ENCODE measurements around the gene GALT. TPM values are rescaled to one million over a fixed set of nuclear protein-coding genes. Genes with fewer than 3 reads are reported as not detected.
A peak's percentile ranks its signal among the peaks of the same experiment; 100 is the strongest.

GALT gene
- total RNA-seq, 2 experiments from 2014 or later = 62.5 to 90.9 TPM

DNA sequence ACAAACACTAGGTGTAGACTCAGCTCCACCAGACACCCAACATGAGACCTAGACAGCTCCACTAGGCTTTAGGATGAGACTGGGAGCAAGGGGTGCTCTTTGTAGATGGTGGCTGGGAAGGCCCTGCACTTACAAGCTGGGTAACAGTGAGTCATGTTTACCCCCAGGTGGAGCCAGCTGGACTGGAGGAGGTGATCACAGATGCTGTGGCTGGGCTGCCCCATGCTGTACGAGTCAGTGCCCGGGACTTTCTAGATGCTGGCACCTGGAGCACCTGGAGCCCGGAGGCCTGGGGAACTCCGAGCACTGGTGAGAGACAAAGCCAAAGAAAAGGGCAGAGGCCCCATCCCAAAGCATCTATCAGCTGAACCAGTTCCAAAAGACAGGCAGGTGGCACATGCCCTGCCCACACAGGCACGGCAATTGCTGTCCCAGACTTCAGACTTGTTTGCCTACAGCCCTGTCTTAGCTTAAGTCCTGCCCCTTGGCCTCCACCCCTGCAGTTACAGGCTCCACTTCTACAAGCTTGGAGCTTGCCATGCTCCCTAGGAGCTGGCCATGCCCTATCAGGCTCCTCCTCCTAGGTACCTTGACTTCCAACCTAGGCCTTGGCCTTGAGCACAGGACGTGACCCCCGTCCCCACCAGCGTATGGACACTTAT is 13.2 kb downstream of the GALT start:
- Histone ChIP-seq H3K9me2 (ENCODE audit: insufficient read depth, low read length) (no peaks in the 10 kb centered on the region), H3K9me3 (ENCODE audit: low read length) (no peaks in the 10 kb centered on the region), H2AFZ (ENCODE audit: low read length) (no peak overlapping the region), H3K27ac (ENCODE audit: low read depth, low read length, poor library complexity, severe bottlenecking) (no peak overlapping the region), H3K36me3 (ENCODE audit: insufficient read depth, low read length) (no peaks in the 10 kb centered on the region), H3K4me2 (ENCODE audit: low read length) (no peak overlapping the region), H3K4me3 (ENCODE audit: low read depth, low read length, poor library complexity, severe bottlenecking) (no peak overlapping the region), H4K20me1 (ENCODE audit: insufficient read depth, low read length) (no peaks in the 10 kb centered on the region), H3K4me1 (ENCODE audit: insufficient read depth, low read length, poor library complexity, severe bottlenecking) (peaks cover 4% of the 10 kb centered on the region), H3K79me2 (ENCODE audit: insufficient read depth, low read depth, low read length) (no peaks in the 10 kb centered on the region)
- intact Hi-C loops (cut with micrococcal nuclease; ENCODE audit: unreplicated experiment) = no loop called here
- TF ChIP-seq, protein P1, sequence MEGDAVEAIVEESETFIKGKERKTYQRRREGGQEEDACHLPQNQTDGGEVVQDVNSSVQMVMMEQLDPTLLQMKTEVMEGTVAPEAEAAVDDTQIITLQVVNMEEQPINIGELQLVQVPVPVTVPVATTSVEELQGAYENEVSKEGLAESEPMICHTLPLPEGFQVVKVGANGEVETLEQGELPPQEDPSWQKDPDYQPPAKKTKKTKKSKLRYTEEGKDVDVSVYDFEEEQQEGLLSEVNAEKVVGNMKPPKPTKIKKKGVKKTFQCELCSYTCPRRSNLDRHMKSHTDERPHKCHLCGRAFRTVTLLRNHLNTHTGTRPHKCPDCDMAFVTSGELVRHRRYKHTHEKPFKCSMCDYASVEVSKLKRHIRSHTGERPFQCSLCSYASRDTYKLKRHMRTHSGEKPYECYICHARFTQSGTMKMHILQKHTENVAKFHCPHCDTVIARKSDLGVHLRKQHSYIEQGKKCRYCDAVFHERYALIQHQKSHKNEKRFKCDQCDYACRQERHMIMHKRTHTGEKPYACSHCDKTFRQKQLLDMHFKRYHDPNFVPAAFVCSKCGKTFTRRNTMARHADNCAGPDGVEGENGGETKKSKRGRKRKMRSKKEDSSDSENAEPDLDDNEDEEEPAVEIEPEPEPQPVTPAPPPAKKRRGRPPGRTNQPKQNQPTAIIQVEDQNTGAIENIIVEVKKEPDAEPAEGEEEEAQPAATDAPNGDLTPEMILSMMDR (conservative IDR thresholded peaks at IDR 0.05; ENCODE audit: low read length) = no peak
- no peak for TF ChIP-seq EZH2phosphoT487 (IDR thresholded peaks at IDR 0.05; ENCODE audit: borderline replicate concordance, low read depth, low read length)
- BruUV-seq (replicated peaks) = no TSS peak
- ChIA-PET POLR2A (interaction anchor here (1.1 kb wide), 1 partner anchor 22 kb away, joined by 4 read pairs; the partner anchor contains the start of gene SIGMAR1), CTCF (ENCODE audit: unreplicated experiment) (interaction anchor here (3.3 kb wide), 1 partner anchor 13 kb away, joined by 13 read pairs; the partner anchor contains the start of gene GALT)
- peak; percentile 10 for DNase-seq (ENCODE audit: low spot score)

DNA sequence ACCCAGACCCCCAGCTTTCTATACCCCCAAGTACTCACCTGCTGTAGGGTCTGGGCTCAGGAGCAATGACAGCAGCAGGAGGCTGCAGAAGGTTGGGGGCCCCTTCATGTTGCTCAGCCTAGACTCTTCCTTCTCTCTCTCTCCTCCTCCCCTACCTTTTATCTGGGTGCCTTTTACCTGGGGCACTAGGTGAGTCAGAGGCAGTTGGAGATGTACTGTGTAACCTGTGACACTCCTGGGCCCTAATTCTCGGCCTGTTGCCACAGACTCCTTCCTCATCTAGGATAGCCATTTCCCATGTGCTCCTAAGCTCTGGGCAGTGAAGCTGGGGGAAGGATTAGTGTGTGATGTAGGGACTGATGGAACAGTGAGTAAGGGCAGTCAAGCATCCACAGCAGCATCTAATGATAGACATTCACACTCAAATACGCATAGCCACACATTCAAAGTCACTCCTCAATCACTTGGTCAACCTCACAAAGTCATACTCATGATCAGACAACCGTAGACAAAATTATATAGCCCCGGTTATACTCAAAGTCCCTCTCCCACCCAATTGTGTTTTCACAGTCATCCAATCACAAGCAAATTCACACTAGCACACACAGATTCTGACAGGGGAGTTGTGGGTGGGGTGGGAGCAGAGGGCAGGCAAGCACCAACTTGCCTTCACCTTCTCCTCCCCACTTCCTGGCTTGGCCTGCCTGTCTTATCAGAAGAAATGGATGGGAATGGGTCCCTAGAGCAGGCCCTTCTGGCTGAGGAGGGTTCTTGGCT is 16.2 kb downstream of the GALT start, which contains the start of gene CCL27:
Gene CCL27 (minus strand): TSS at position 132 of the 777 bp plus-strand sequence. CDS start 24 bp downstream, at position 108.
- peaks cover 13% of the 10 kb centered on the region for H3K4me1 ChIP-seq (ENCODE audit: insufficient read depth, low read length, poor library complexity, severe bottlenecking)
- H3K4me2 ChIP-seq (ENCODE audit: low read length) = no peak within 1 kb of the TSS
- intact Hi-C loops (cut with micrococcal nuclease; ENCODE audit: unreplicated experiment) = no loop called here

More for the DNA sequence above, 16.2 kb downstream of the GALT start, which contains the start of gene CCL27:
- no peaks in the 10 kb centered on the region for H3K9me2 ChIP-seq (ENCODE audit: insufficient read depth, low read length)
- no peak within 1 kb of the TSS for H3K4me3 ChIP-seq (ENCODE audit: low read depth, low read length, poor library complexity, severe bottlenecking)
- H3K27ac ChIP-seq (ENCODE audit: low read depth, low read length, poor library complexity, severe bottlenecking) = no peak within 1 kb of the TSS
- TF ChIP-seq, protein P1 (conservative IDR thresholded peaks at IDR 0.05; ENCODE audit: low read length) = no peak
- TF ChIP-seq EZH2phosphoT487 (IDR thresholded peaks at IDR 0.05; ENCODE audit: borderline replicate concordance, low read depth, low read length) = no peak
- no peaks in the 10 kb centered on the region for H3K79me2 ChIP-seq (ENCODE audit: insufficient read depth, low read depth, low read length)
- ChIA-PET CTCF (ENCODE audit: unreplicated experiment) (interaction anchor here (0.5 to 3.3 kb wide), 2 partner anchors 16 to 127 kb away, joined by 4 to 13 read pairs; partner anchors contain the start of gene GALT), POLR2A (no interaction called here)
- no peak within 1 kb of the TSS for H2AFZ ChIP-seq (ENCODE audit: low read length)
- no peaks in the 10 kb centered on the region for H3K36me3 ChIP-seq (ENCODE audit: insufficient read depth, low read length)
- BruUV-seq (replicated peaks) = no TSS peak
- no peaks in the 10 kb centered on the region for H3K9me3 ChIP-seq (ENCODE audit: low read length)
- no peak for DNase-seq (ENCODE audit: low spot score)
- H4K20me1 ChIP-seq (ENCODE audit: insufficient read depth, low read length) = no peaks in the 10 kb centered on the region
